GM12892 (cell line): ENCODE results near the gene COPS9.

Source experiments
- DNase-seq: peaks from one replicate; pipeline ENCODE4 v3.0.0; 2011; ENCODE audit not compliant: insufficient read length
- FAIRE-seq: peaks from 2 replicates; lab custom pipeline; 2011; peaks lifted over from hg19 to GRCh38; lab: Jason Lieb, UNC
- POLR2A ChIP-seq: IDR thresholded peaks from 2 replicates; pipeline ENCODE4 v1.6.1; 2011; ENCODE audit warnings: low read depth, low read length, control low read depth
- POLR2AphosphoS5 ChIP-seq: IDR thresholded peaks from 2 replicates; pipeline ENCODE4 v1.6.1; 2011; ENCODE audit warnings: low read depth, low read length, control low read depth
- TAF1 ChIP-seq: IDR thresholded peaks from 2 replicates; pipeline ENCODE4 v1.6.1; 2011; ENCODE audit warnings: low read depth, mild to moderate bottlenecking, control low read depth, low read length, borderline replicate concordance

The COPS9 gene

GRCh38 chr2:240136671-240137292 is 677 bp upstream of the COPS9 start:
- TF ChIP-seq POLR2A (no peak), POLR2AphosphoS5 (no peak), TAF1 (no peak)
- no peak for DNase-seq
- no peak for FAIRE-seq

GRCh38 chr2:240135706-240136012 is 446 bp downstream of the COPS9 start:
- TF ChIP-seq POLR2A (no peak), POLR2AphosphoS5 (no peak), TAF1 (no peak)
- no peak for DNase-seq
- FAIRE-seq = peak; percentile 71

- TF ChIP-seq TAF1 (no peak), POLR2AphosphoS5 (no peak), POLR2A (no peak)
These were observed 1.1 kb downstream of the COPS9 start for GRCh38 chr2:240134956-240135520.

GRCh38 chr2:240134466-240134865 is 1.6 kb downstream of the COPS9 start:
- FAIRE-seq = no peak
- TF ChIP-seq POLR2AphosphoS5 (no peak), TAF1 (no peak), POLR2A (no peak)
- peak; percentile 1 for DNase-seq

More at GRCh38 chr2:240134956-240135520, 1.1 kb downstream of the COPS9 start:
- FAIRE-seq (no peak), DNase-seq (peak; percentile 9)

- DNase-seq = no peak
- FAIRE-seq = no peak
- TF ChIP-seq POLR2AphosphoS5 = no peak
These were observed 2.7 kb downstream of the COPS9 start for GRCh38 chr2:240133401-240133800.

GRCh38 chr2:240132651-240132980 is 3.5 kb downstream of the COPS9 start:
- no peak for DNase-seq
- FAIRE-seq = no peak
- no peak for TF ChIP-seq POLR2AphosphoS5
- no peak for TF ChIP-seq POLR2A
- no peak for TF ChIP-seq TAF1

GRCh38 chr2:240131941-240132650 is 4.0 kb downstream of the COPS9 start:
- TF ChIP-seq POLR2A = no peak
- TF ChIP-seq POLR2AphosphoS5 = 0 out of 2 replicates have a peak, but pooled peaks have one; percentile 17
- DNase-seq (no peak), FAIRE-seq (no peak)

- no peak for FAIRE-seq
- TF ChIP-seq POLR2A = no peak
- TF ChIP-seq TAF1 = no peak
- no peak for TF ChIP-seq POLR2AphosphoS5
- DNase-seq = no peak
These were observed 4.8 kb downstream of the COPS9 start for GRCh38 chr2:240131296-240131695.

- FAIRE-seq (no peak), DNase-seq (no peak)
- no peak for TF ChIP-seq POLR2A
These were observed 5.5 kb downstream of the COPS9 start for GRCh38 chr2:240130393-240131195.

GRCh38 chr2:240129731-240130392 is 6.2 kb downstream of the COPS9 start:
- TF ChIP-seq POLR2A (no peak), POLR2AphosphoS5 (no peak), TAF1 (no peak)
- no peak for DNase-seq

GRCh38 chr2:240129311-240129710 is 6.8 kb downstream of the COPS9 start:
- FAIRE-seq = no peak
- TF ChIP-seq POLR2A = no peak
- TF ChIP-seq TAF1 = no peak
- TF ChIP-seq POLR2AphosphoS5 = no peak
- no peak for DNase-seq

More at GRCh38 chr2:240129731-240130392, 6.2 kb downstream of the COPS9 start:
- FAIRE-seq = no peak

- FAIRE-seq = no peak
- DNase-seq = no peak
- TF ChIP-seq POLR2AphosphoS5 (no peak), POLR2A (no peak), TAF1 (no peak)
These were observed 7.4 kb downstream of the COPS9 start for GRCh38 chr2:240128608-240129145.
